Ishikawa (cell line): ENCODE measurements around the gene PLCL1.

ENCODE experiments used
- CEBPB ChIP-seq: IDR thresholded peaks from 2 replicates; pipeline ENCODE4 v1.6.1; 2012
- MAX ChIP-seq: IDR thresholded peaks from 2 replicates; pipeline ENCODE4 v1.6.1; 2012

GRCh38 chr2:198191651-198192050 lies 387.3 kb downstream of the PLCL1 start:
- TF ChIP-seq MAX = no peak
- no peak for TF ChIP-seq CEBPB
